Stimulated activated CD4-positive, alpha-beta T cell treated with anti-CD3 and anti-CD28 coated beads, Interleukin-15, amount 100 ng/mL, for 48 hours (primary cell): Measurements from ENCODE around the gene CSF1R.
"Not testable (repeated sequence)": the region's sequence is repeated elsewhere in the genome, so short reads cannot be mapped to it uniquely, and the experiment has no call there.

ENCODE experiments used
- DNase-seq, 2 donors: peaks; one replicate each; pipeline ENCODE4 v3.0.0-alpha.2; 2020; ENCODE audit warnings: low read depth in 2 of 2

The CSF1R gene

DNA sequence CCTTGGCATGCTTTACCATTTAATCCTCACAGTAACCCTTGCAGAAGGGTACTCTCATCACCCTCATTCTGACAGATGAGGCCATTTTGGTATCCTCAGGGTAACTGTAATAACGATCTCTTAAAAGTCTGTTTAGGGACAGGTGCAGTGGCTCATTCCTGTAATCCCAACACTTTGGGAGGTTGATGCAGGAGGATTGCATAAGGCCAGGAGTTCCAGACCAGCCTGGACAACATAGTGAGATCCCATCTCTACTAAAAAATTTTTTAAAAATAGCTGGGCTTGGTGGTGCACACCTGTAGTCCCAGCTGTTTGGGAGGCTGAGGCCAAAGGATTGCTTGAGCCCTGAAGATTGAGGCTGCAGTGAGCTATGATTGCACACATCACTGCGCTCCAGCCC, 31.8 kb downstream of the CSF1R start:
- no peak for DNase-seq

GRCh38 chr5:150053713-150054392, 32.5 kb downstream of the CSF1R start:
- no peak for DNase-seq

- DNase-seq, result no peak
These were observed 33.2 kb downstream of the CSF1R start for GRCh38 chr5:150052956-150053712.

- DNase-seq, result no peak
These were observed 34.0 kb downstream of the CSF1R start for GRCh38 chr5:150052226-150052955.

DNA sequence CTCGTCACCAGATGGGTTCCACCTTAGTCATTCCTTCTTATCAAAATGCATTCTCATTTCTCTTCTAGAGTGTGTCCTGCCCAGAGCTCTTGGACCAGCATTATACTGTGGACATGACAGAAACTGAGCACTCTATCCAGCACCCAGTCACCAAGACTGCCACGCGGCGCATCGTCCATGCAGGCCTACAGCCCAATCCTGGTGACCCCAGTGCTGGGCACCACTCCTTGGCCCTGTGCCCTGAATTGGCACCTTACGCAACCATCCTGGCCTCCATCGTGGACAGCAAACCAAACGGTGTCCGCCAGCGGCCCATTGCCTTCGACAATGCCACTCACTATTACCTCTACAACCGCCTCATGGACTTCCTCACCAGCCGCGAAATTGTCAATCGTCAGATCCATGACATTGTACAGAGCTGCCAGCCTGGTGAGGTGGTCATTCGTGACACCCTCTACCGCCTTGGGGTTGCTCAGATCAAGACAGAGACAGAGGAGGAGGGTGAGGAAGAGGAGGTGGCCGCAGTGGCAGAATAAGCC, 34.6 kb downstream of the CSF1R start:
- DNase-seq, result no peak

- DNase-seq, result not testable (repeated sequence)
These were observed 36.1 kb downstream of the CSF1R start for GRCh38 chr5:150050172-150050811.

- DNase-seq, result no peak
These were observed 40.3 kb downstream of the CSF1R start for GRCh38 chr5:150046031-150046430.

- no peak for DNase-seq
These were observed 40.8 kb downstream of the CSF1R start for GRCh38 chr5:150045549-150045948.

DNA sequence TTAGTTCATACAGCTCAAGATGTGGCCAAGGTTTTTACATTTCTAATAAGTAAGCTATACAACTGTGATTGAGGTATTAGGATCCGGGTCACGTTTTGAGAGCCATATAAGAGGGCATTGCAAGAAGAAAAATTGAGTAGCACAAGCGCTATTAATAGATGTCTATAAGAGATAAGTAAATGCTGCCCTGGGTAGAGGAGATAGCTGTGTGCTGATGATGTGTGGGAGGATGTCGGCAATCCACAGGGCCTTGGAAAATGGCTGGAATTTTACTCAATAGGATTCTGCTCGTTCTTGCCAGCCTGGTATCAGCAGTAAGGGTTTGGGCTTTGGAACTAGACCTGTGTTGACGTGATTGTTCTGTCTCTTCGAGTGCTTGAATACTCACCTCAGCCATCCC, 41.6 kb downstream of the CSF1R start:
- no peak for DNase-seq

DNA sequence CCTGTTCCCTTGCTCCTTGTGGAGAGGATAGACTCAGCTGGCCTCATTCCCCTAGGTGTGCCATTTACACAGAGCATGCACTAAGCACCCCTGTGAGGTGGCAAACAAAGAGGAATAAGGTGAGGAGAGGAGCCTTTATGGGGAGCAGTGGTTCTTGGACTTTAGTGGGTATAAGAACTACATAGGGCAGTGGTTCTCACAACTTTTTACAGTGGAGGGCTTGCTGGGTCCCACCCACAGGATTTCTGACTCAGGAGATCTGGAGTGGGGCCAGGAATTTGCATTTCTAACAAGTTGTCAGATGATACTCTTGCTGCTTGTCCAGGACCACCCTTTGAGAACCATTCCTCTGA, 42.0 kb downstream of the CSF1R start:
- DNase-seq, result no peak

DNA sequence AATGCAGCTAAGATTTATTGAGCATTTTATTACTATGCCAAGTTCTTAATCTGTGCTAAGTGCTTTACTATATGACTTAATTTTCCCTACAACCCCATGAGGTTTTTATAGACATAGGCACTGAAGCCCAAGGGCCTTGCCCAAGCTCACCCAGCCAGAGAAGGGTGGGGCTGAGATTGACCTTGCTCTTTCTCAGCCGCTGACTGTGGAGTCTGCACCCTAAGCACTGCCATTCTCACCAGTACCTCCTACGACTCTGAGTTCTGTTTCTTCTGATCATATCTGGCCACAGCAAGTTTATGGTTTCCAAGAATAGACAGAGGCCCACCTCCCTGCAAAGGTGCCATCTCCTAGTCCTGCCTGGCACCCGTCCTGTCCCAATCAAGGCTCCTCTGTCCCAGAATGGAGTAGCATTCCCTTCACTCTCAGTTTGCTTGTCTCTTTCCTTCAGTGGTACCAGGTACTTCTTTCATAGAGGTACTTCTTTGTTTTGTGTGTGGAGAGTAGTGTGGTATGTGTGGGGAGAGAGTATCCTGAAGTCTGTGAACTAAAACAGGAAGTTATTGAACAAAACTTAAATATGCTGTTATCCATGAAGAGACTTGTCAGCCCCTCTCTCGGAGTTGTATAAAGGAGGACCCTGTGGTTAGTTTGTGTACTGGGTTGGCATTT, 42.6 kb downstream of the CSF1R start:
- DNase-seq, result no peak

DNA sequence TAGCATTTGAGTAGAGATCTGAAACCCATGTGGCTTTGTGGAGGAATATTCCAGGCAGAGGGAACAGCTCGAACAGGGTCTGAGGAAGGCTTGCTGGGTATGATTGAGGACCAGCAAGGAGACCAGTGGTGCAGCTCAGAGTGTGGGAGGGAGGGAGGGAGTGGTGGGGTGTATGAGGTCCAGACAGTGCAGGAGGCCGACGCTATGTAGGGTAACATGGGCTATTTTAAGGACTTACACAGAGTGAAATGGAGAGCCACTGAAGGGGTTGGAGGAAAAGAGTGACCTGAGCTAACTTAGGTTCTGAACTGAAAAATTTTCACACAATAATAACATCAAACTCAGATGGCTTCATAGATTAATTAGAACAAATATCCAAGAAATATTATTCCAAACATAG, 43.9 kb downstream of the CSF1R start:
- no peak for DNase-seq

GRCh38 chr5:150038547-150038946, 47.8 kb downstream of the CSF1R start:
- no peak for DNase-seq

DNA sequence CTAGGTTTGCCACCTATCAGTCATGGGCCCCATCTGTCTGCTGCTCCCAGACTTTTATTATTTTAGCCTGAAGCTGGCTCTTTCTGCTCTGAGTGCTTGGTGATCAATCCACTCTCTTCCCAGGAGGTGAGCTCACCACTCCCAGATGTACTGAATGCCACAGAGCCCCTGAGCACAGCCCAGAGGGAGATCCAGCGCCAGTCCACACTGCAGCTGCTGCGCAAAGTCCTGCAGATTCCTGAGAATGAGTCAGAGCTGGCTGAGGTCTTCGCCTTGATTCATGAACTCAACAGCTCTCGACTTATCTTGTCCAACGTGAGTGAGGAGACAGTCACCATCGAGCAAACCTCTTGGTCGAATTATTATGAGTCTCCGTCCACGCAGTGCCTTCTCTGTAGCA, 49.8 kb downstream of the CSF1R start:
- DNase-seq, result no peak

DNA sequence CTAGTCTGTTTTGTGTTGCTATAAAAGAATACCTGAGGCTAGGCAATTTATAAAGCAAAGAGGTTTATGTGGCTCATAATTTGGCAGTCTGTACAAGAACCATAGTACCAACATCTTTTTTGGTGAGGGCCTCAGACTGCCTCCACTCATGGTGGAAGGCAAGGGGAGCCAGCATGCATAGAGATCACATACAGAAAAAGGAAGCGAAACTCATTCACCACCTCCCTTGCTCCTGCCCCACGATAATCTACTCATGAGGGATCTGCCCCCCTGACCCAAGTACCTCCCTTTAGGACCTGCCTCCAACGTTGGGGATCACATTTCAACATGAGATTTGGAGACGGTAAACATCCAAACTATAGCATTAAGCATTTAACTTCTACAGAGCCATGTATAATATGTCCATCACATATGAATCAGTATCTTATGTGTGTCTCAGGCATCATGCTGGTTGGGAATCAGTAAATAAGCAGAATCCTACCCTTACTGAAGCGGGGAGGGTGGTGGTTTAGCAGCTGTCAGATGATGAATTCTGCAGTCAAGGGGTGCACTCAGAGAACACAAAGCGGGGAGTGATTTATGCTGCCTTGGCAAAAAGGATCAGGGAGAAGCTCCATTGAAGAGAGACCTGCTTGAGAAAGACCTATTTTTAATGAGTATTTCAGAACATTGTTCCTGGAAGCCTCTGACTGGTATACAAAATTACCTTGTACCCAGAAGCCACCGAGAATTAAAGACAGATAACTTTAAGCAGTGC, 51.0 kb downstream of the CSF1R start:
- DNase-seq, result no peak

DNA sequence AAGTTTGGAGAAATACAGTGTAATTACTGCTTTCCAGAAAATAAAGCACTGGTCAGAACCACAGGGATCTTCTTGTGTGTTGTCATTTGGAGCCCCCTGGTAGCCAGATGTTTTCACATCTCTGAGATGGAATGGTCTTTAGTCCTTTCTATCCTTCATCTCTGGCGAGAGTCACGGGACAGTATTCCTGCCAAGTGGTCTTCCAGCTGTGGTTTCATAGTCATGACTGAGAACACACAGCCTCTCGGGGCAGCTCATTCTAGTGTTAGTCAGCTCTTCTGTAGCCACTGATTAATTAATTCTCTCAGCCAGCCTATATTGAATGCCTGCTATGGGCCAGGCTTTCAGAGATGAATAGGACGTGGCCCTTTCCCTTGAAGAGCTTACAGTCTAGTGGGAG, 51.7 kb downstream of the CSF1R start:
- no peak for DNase-seq

DNA sequence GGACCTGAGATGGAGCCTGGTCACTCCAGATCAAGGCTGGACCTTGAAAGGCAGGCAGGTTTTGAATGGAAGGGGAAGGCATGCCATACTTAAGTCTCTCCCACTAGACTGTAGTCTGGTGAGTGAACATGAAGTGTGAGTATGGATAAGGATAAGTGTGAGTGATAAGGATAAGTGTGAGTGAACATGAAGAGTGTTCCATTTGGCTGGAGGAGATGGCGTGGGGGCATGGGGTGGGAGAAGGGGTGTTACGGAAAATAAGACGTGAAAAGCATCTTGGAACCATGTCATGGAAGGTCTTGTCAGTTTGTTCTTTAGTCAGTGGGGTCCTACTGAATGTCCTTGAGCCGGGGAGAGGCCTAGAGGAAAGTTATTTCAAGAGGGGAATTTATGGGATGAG, 53.0 kb downstream of the CSF1R start:
- no peak for DNase-seq

GRCh38 chr5:150028047-150028446, 58.3 kb downstream of the CSF1R start:
- not testable (repeated sequence) for DNase-seq

DNA sequence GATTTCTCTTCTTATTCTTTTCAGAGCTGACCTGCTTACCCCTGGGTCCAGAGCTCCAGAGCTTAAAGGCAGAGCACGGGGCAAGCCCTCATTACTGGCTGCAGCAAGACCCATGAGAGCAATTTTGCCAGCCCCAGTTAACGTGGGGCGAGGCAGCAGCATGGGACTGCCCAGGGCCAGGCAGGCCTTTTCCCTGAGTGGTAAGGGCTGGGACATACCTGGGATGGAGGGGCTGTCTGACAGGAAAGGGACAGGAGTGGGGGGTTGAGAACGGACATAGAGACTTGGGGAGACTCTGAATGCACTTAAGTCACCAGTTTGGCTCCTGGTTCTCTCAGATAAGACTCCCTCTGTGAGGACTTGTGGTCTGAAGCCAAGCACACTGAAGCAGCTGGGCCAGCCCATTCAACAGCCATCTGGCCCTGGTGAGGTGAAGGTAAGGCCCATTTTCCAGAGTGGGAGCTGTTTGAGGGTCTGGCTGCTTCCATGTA, 59.6 kb downstream of the CSF1R start:
- no peak for DNase-seq

DNA sequence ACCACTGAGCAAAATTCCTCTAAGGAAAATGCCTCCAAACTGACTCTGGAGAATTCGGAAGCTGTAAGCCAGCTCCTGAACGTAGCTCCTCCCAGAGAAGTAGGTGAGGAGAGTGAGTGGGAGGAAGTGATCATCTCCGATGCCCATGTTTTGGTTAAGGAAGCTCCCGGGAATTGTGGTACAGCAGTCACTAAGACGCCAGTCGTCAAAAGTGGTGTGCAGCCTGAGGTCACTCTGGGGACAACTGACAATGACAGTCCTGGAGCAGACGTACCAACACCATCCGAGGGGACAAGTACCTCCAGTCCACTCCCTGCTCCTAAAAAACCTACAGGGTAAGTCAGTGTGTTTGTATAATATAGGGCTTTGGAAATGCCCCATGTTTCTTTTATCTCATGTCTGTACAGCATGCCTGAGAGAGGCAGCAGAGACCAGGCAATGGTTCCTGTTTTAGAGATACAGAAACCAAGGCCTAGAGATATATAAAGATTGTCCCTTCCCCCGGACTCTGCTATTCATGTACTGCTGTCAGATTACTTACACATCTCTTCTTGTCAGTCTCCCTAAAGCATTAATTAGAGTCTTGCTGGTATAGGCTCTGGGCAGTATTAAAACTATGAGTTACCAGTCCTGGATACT, 61.9 kb downstream of the CSF1R start:
- no peak for DNase-seq
